CD4-positive, alpha-beta T cell treated with Interleukin-21 for 1 hour (primary cell): ENCODE results near the gene ZNF672.
A peak's percentile ranks its signal among the peaks of the same experiment; 100 is the strongest.
"Not testable (repeated sequence)": the region's sequence is repeated elsewhere in the genome, so short reads cannot be mapped to it uniquely, and the experiment has no call there.

ENCODE experiments used
- DNase-seq: peaks from one replicate; pipeline ENCODE4 v3.0.0-alpha.2; 2020

ZNF672 gene

GRCh38 chr1:248858096-248858890 lies 20.3 kb downstream of the ZNF672 start:
- peak; percentile 26 for DNase-seq

- peak; percentile 98 for DNase-seq
These were observed 21.2 kb downstream of the ZNF672 start, which contains the start of gene ZNF692 for GRCh38 chr1:248858891-248859889. ZNF692 (minus strand) TSS chr1:248859085; CDS start chr1:248858309, 776 bp downstream.

DNA sequence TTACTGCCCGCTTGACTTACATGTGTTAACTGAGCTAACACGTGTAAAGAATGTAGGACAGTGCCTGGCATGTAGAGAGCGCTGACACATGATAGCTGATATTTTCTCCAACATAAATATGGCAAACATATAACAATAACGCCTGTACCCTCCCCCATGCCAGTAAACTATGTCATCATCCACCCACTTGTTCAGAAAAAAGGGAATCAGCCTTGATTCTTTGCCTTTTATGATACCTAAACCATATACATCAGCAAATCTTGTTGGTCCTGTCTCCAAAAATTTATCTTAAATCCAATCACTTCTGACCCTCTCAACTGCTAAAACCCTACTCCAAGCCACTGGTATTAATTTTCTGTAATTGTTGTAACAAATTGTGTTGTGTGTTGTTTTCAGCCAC lies 22.0 kb downstream of the ZNF672 start:
- no peak for DNase-seq

GRCh38 chr1:248861616-248862015 lies 23.6 kb downstream of the ZNF672 start:
- no peak for DNase-seq

DNA sequence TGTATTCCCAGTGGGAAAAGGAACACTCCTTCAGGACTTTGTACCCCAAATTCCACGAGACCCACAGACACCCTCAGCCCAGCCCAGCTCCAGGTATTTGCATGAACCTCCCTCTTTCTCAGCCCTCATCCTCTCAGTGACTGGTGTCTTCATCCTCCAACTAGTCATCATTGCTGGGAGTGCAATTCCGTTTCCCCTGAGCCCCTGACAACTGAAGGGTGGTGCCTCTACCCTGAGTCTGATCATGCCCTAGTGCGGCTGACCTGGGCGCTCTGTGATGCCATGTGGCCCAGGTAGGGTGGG lies 24.6 kb downstream of the ZNF672 start:
- DNase-seq, result no peak

DNA sequence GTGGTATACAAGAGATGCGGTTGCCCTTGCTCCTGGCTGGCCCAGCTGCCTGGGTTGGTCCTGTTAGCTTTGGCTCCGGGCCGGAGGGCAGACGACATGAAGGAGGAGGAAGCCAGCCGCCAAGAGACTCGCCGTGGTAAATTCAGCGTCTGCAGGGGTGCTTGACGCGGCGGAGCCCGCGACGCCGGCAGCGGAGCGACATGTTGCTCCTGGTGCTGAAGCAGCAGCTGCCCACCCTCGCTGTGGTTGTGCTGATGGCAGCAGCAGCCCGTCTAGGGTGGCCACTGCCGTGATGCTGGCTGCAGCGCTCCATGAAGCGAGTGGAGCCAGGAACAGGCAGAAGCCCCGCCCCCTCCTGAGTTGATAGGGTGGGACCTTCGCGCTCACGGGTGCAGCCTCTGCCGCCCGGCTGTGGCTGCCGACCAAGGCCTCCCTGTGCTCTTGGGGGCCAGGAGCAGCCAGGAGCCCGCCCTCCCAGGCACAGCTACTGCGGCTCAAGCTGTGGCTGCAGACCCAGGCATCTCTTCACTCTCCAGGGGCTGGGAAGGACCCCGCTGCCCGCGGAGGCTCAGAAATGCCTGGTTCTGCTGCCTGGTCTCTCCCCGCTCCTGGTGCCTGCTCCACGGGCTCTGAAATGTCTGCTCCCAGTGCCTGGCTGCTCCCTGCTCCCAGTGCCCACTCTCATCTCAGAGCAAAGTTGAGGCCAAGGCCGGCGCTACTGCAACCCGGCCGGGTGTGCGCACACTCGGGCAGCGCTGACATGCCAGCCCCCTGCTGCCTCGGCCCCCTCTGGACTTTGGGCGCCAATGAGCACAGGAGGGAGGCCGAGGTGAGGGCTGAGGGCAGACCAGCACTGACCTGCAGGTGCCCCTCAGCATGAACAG lies 25.2 kb downstream of the ZNF672 start:
- DNase-seq, result peak; percentile 84

GRCh38 chr1:248871837-248872401 lies 33.9 kb downstream of the ZNF672 start:
- DNase-seq, result no peak

GRCh38 chr1:248872752-248873408 lies 34.9 kb downstream of the ZNF672 start:
- peak; percentile 51 for DNase-seq

- peak; percentile 94 for DNase-seq
These were observed 35.5 kb downstream of the ZNF672 start for GRCh38 chr1:248873409-248873992.

- peak; percentile 91 for DNase-seq
These were observed 36.0 kb downstream of the ZNF672 start for GRCh38 chr1:248873993-248874533.

GRCh38 chr1:248881261-248881660 lies 43.2 kb downstream of the ZNF672 start:
- no peak for DNase-seq

GRCh38 chr1:248882427-248882826 lies 44.4 kb downstream of the ZNF672 start:
- DNase-seq, result not testable (repeated sequence)

GRCh38 chr1:248884632-248885295 lies 46.7 kb downstream of the ZNF672 start:
- no peak for DNase-seq

DNA sequence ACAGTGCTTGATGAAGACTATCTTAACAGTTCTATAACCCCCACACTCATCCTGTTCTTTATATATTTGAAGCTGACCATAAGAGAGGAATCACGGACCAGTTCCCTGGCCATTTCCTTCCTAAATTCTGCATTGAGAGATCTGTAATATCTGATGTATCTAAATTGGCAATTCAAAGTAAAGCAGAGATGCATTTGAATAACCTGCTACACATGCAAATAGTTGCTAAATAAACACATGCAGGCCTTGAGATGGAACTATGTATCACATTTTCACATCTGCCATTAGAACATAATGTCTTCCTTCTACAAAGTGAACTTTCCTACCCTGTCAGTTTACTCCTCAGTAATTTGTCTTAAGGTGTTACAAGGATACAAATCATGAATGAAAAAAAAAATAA lies 47.6 kb downstream of the ZNF672 start:
- DNase-seq, result no peak

DNA sequence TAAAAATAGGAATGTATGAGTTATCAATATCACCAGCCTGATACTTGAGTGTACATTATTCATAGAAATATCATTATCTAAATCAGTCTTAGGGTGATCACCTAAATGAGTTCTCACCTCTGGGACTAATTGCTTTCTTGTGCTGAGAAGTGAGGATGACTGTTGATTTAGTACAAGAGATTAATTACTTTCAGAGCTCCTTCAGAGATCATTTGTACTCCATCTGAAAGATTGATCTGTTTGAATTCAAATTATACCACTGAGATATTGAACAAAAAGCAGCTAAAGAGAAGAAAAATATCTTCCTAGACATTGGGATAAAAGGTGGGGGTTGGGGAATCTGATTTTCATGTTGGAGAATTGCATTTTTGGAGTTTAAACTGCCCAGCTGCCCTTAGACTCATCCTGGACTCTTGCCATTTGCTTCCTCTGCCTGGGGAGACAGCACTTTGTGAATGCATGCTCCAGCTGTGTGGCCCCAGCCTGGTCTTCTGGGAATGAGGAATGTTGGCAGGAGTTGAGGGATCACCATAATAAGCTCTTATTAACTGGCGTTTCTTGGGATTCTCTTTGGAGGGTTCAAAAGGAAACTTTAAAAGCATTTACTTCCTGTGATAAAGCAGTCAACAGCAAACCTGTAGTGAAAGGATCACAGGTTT lies 48.3 kb downstream of the ZNF672 start:
- no peak for DNase-seq

DNA sequence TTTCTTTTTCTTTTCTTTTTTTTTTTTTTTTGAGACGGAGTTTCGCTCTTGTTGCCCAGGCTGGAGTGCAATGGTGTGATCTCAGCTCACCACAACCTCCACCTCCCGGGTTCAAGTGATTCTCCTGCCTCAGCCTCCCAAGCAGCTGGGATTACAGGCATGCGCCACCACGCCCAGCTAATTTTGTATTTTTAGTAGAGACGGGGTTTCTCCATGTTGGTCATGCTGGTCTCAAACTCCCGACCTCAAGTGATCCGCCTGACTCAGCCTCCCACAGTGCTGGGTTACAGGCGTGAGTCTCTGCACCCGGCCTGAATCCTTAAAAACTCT lies 51.9 kb downstream of the ZNF672 start:
- DNase-seq, result not testable (repeated sequence)

DNA sequence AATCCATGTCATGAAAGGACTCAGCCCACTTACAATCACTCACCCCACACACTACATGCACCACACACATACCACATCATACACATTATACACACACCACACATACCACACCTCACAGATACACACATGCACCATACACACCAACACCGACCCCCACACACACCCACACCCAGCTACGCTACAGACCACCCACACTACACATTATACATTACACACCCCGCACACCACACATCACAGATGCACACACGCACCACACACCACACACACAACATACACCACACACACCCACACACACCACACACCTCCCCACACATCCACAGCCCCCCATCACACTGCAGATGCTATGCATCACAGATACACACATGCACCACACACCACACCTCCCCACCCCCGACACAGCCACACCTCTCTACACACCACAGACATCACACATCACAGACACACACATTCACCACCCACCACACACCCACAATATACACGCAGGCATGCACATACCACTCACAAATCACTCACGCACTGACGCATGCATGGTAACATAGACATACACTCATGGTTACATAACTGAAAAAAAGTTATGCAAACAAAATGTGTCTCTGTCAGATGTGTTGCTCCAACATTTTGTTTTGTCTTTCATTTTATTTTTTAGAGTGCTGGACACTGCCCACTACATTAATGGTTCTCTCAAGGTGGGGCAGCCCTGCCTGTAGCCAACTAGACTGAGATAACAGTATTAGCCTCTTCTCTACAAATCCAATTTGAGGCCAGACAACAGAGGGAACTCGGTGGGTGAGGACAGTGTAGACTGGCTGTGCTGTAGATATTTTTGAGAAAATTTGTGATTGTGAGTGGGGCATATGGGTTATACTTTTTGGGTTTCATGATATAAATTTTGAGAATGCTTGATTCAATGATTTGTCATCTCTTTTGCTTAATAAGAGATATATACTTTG lies 52.8 kb downstream of the ZNF672 start:
- no peak for DNase-seq

- DNase-seq, result no peak
These were observed 53.7 kb downstream of the ZNF672 start for GRCh38 chr1:248891758-248892157.

GRCh38 chr1:248892590-248892989 lies 54.6 kb downstream of the ZNF672 start:
- no peak for DNase-seq
